Activated naive CD8-positive, alpha-beta T cell (primary cell): ENCODE measurements around the gene NPB.
A peak's percentile ranks its signal among the peaks of the same experiment; 100 is the strongest.

Experiments
- H3K27ac Mint-ChIP-seq: one replicate; pipeline ENCODE4 v1.8.0; 2021; ENCODE audit warnings: mixed read lengths
- H3K27me3 Mint-ChIP-seq: one replicate; pipeline ENCODE4 v1.8.0; 2021; ENCODE audit warnings: mixed read lengths
- H3K36me3 Mint-ChIP-seq: one replicate; pipeline ENCODE4 v1.8.0; 2021; ENCODE audit warnings: mixed read lengths
- H3K4me1 Mint-ChIP-seq: one replicate; pipeline ENCODE4 v1.8.0; 2021; ENCODE audit warnings: low read depth, mixed read lengths
- H3K4me3 Mint-ChIP-seq: one replicate; pipeline ENCODE4 v1.8.0; 2021; ENCODE audit warnings: mild to moderate bottlenecking, mixed read lengths
- H3K9me3 Mint-ChIP-seq: one replicate; pipeline ENCODE4 v1.8.0; 2021; ENCODE audit warnings: low read depth, mixed read lengths

NPB gene

DNA sequence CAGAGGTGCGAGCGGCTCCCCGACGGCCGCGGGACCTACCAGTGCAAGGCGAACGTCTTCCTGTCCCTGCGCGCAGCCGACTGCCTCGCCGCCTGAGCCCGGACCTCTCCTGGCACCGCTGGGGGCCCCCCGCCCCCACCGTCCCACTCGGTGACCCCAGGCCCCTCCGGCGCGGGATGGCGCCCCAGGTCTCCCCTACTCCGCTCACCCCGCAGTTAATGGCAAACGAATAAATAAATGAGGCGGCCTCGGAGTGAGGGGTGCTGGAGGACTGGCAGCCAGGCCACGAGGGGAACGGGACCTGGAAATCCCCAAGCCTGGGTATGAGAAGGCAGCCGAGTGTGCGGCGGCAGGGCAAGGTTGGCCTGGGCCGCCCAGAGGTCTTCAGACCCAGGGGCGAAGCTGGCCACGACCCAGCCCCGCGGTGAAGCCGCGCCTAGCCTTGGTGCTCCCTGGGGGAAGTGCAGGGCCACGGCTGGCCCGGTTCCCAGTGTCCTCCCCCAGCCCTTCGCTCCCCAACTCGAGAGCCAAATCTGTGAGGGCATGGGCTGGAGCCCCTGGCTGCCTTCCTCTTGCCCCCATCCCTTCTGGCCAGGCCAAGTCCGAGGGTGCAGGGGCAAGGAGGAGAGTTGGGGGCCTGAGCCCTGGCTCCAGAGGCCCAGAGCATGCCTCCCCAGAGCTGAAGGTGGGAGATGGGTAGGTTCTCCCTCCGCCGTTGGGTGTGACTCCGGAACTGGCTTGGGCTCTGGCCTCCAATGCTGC lies 796 bp downstream of the NPB start:
- peaks cover 5% of the 10 kb centered on the region for H3K27me3 Mint-ChIP-seq
- H3K4me3 Mint-ChIP-seq: no peak overlapping the region
- H3K9me3 Mint-ChIP-seq: no peaks in the 10 kb centered on the region
- H3K27ac Mint-ChIP-seq: no peak overlapping the region
- peaks cover 7% of the 10 kb centered on the region for H3K4me1 Mint-ChIP-seq
- peaks cover 8% of the 10 kb centered on the region for H3K36me3 Mint-ChIP-seq

DNA sequence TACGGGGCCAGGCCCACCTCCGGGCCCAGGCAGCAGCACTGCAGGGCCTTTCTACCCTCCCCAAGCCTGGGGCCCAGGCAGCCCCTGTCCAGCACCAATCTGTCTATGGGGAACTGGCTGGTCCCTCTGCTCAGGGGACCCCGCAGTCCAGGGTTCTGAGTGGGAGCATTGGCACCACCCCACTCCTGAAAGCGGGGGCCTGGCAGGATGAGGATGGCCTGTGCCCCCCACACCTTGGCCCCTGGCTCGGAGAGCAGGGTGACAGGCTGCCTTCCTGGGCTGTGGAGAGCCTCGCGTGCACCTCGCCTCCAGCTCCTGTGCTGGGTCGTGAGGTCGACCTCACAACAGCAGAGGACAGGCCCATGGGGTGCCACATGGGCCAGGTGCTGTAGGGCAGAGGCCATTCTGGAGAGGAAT lies 1.4 kb downstream of the NPB start:
- Mint-ChIP-seq H3K36me3 (peaks cover 8% of the 10 kb centered on the region), H3K27ac (no peak overlapping the region), H3K4me1 (peaks cover 7% of the 10 kb centered on the region), H3K9me3 (no peaks in the 10 kb centered on the region), H3K27me3 (peaks cover 5% of the 10 kb centered on the region), H3K4me3 (no peak overlapping the region)

DNA sequence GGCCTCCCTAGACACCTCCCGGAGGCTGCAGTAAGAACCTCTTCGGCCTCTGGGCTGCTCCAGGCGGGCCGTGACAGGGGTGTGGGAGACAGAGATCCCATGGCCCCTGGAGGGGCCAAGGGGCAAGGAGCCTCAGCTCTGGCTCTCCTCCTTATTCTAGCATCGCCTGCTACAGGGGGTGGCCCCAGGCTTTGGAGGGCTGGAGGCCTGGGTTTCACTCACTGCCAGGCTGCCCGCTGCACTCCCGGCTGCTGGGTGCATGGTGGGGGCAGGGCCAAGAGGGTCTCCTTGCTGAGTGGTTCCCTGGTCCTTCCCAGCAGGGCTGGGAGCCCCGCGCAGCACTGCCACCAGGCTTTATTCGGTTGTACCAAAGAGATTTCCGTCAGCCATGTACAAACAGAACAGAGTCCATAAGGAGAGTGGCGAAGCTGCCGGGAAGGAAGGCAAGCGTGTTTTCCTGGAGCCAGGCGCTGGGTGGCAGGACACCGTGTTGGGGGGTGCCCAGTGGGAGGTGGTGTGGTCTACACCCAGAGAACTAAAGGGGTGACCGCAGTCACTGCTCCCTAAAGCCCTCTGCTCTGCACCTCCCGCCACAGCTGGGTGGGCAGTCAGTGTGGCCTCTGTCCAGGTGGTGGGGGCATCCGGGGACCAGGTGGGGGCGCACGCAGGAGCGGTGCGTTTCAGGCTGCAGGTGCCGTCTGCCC lies 2.0 kb downstream of the NPB start:
- H3K36me3 Mint-ChIP-seq: peaks cover 8% of the 10 kb centered on the region
- no peaks in the 10 kb centered on the region for H3K9me3 Mint-ChIP-seq
- no peak overlapping the region for H3K27ac Mint-ChIP-seq
- H3K27me3 Mint-ChIP-seq: peaks cover 5% of the 10 kb centered on the region
- H3K4me1 Mint-ChIP-seq: peaks cover 7% of the 10 kb centered on the region
- no peak overlapping the region for H3K4me3 Mint-ChIP-seq

DNA sequence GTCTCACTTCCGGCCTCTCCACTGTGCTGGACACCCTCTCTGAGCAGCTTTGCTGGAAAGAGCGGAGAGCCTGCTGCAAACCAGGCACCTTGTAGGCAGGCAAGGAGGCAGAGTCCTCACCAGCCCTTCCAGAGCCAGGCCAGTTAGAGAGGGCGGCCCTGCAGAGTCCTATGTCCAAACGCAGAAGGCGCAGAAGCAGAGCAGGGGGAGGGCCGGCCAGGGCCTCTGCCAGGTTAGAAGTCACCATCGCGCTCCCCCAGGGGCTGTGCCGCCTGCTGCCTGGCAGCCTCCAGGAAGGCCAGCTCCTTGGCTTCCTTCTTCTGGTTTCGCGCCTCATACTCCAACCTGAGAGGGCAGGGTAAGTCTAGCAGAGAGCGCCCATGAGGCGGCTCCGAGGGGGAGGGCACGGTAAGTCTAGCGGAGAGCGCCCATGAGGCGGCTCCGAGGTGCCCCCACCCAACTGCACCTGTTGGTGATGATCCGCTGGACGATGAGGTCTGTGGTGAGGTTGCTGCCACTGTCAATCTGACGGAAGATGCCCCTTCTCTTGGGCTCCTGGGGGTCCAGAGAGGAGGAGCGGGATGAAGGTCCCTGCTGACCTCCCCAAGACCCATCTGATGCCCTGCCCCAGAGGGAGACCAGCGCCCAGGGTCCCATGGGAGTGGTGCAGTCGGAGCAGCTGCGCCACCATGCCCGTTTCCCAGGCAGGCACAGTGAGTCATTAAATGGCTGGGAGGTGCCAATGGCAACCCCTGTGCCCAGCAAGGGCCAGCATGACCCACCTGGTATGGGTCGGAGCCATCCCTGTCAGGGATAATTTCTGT lies 2.8 kb downstream of the NPB start:
- no peak overlapping the region for H3K27ac Mint-ChIP-seq
- H3K4me1 Mint-ChIP-seq: peaks cover 9% of the 10 kb centered on the region
- no peak overlapping the region for H3K4me3 Mint-ChIP-seq
- H3K27me3 Mint-ChIP-seq: peaks cover 5% of the 10 kb centered on the region
- peaks cover 8% of the 10 kb centered on the region for H3K36me3 Mint-ChIP-seq
- H3K9me3 Mint-ChIP-seq: no peaks in the 10 kb centered on the region

DNA sequence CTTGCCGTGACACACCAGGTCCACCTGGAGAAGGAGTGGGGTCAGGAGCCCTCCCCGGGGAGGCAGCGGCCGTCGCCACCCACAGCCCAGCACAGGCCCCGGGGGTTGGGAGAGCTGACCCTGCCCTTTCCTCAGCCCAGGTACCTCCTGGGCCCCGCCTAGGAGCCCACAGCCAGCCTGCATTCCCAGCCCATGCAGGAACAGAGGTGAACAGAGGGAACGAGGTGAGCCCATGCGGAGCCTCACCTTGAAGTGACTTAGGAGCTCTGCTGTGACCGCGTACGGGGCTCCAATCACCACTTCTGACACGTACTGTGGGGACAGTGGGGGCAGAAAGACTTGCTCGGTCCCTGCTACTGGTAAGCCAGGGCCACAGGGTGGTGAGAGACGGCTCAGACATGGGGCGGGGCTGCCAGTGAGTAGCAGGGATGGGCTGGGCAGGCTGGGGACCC lies 3.4 kb downstream of the NPB start:
- Mint-ChIP-seq H3K4me3 (no peak overlapping the region), H3K9me3 (no peaks in the 10 kb centered on the region), H3K36me3 (peaks cover 5% of the 10 kb centered on the region), H3K27me3 (peaks cover 5% of the 10 kb centered on the region), H3K4me1 (peaks cover 13% of the 10 kb centered on the region), H3K27ac (no peak overlapping the region)

DNA sequence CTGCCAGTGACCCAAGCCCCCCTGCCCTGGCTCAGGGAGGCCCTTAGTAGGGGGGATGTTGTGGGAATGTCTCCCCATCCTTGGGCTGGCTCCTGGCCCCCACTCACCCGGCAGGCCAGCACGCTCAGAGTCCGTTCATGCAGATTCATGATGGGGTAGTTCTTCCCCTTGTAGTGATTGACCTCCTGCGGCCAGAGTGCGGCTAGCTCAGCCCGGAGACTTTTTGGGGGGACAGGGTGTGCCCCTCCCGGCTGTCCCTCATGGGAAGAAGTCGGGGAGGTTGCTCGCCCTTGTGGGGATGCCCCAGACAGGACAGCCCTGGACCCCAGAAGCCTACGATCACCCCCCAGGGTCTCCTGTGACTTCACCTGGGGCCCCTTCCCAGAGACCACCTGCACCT lies 4.0 kb downstream of the NPB start:
- H3K27ac Mint-ChIP-seq: no peak overlapping the region
- peaks cover 12% of the 10 kb centered on the region for H3K4me1 Mint-ChIP-seq
- H3K9me3 Mint-ChIP-seq: no peaks in the 10 kb centered on the region
- no peak overlapping the region for H3K4me3 Mint-ChIP-seq
- peaks cover 3% of the 10 kb centered on the region for H3K36me3 Mint-ChIP-seq
- H3K27me3 Mint-ChIP-seq: peaks cover 3% of the 10 kb centered on the region

DNA sequence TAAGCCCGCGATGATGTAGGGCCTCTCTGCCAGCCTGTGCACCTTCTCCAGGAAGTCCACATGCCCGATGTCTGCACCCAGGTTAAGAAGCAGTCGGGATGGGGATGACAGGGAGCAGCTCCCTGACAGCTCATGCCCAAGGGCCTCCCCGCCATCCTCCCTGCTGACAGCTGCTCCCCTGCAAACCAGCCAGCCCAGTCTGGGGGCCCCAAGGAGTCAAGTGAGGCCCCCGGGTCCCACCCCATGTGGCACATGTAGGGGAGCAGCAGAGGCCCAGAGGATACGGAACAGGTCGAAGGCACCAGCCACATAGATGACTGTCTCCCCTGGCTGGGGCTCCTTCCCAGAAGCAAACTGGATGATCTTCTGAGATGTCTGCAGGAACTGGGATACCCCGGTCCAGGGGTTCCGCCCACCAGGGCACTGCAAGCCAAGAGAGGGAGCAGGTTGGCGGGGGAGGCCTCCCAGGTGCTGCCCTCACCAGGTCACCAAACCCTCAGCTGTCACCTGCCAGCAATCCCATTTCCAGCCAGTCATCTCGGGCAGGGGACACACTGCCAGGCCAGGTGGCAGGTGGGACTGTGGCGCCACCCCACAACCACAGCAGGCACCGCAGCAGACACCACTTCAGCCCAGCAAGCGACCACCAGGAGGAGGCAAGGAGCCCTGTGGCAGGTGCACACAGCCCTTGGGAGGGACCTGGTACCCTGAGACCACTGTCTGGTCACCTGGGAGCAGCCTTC lies 4.6 kb downstream of the NPB start:
- Mint-ChIP-seq H3K27ac (no peak overlapping the region), H3K9me3 (no peaks in the 10 kb centered on the region), H3K4me3 (no peak overlapping the region), H3K4me1 (peaks cover 7% of the 10 kb centered on the region), H3K27me3 (no peaks in the 10 kb centered on the region), H3K36me3 (no peaks in the 10 kb centered on the region)

DNA sequence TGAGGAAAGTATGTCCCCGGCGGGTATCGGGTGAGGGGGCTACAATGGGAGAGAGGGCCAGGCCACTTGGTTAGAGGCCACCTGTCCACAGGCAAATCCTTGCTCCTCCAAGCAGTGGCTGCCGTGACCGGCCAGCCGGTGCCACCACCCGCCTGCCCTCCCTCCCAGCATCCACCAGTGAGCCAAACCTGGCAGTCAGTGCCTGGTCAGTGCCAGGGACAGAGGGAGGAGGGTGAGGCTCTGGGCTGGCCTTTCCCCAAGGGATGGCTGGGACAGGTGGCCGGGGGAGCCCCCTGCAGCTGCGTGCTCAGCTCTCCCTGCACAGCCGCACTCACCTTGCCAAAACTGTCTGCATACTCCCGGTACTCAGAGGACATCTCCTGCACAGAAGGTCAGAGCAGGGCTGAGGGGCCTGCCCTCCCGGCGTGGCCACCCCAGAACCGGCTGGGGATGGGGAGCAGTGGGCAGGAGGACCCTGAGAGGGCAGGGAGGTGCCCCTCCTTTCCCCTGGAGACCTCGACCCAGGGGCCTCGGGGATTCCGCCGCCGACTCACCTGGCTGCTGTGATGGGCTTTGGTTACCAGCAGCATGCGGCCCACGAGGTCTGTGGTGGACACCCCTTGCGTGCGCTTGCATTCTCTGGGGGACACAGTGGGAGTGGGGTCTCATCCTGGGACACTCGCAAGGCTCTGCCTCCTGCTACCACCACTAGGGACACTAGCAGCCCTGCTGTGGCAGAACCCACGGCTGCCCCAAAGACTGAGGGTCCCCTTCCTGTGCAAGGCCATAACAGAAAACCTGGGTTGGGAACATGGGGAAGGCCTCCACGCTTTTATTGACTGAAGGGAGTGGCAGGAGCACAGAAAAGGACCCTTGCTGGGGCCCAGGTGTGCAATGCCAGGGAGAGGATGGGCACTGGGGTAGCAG lies 5.4 kb downstream of the NPB start:
- H3K36me3 Mint-ChIP-seq: no peaks in the 10 kb centered on the region

DNA sequence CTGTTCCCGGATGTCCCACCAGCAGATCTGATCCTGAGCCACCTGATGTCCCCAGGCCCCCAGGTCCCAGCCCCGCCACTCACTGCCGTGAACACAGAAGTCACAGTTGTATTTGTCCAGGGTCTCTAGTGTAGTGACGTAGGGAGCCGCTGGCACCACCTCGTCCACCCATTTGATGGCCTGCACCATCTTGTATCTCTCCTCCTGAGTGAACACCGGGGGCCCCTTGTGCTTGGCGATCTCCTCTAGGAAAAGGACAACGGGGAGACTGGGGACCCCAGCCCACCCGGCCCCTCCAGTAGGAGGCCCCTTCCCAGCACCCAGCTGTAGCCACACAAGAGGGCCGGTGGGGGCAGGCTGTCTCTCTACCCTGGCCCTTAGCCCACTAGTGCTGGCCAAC lies 6.8 kb downstream of the NPB start:
- Mint-ChIP-seq H3K27me3 (no peaks in the 10 kb centered on the region), H3K9me3 (no peaks in the 10 kb centered on the region), H3K4me3 (no peak overlapping the region), H3K27ac (no peak overlapping the region), H3K36me3 (peaks cover 4% of the 10 kb centered on the region), H3K4me1 (peaks cover 7% of the 10 kb centered on the region)

More for the DNA sequence above, 5.4 kb downstream of the NPB start:
- H3K27ac Mint-ChIP-seq: no peak overlapping the region
- H3K27me3 Mint-ChIP-seq: no peaks in the 10 kb centered on the region
- peaks cover 7% of the 10 kb centered on the region for H3K4me1 Mint-ChIP-seq
- no peaks in the 10 kb centered on the region for H3K9me3 Mint-ChIP-seq
- H3K4me3 Mint-ChIP-seq: no peak overlapping the region

DNA sequence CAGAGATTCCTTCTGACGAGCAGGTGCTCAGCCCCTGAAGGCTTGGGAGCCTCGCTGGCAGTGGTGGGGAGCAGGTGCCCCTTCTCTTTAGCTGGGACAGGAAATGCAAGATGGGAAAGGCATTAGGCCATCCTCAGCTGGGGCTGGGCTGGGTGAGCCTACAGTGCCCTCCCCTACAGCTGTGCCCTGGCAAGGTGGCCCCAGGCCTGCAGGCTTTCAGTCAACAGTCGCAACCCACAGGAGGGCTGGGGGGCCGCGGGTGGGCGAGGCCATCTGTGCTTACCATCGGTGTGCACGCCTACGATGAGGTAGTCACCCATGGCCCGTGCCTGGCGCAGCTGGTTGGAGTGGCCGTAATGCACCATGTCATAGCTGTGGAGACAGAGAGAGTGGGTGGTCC lies 7.2 kb downstream of the NPB start:
- no peaks in the 10 kb centered on the region for H3K9me3 Mint-ChIP-seq
- H3K4me3 Mint-ChIP-seq: peak overlapping the region; percentile 86
- H3K4me1 Mint-ChIP-seq: peaks cover 7% of the 10 kb centered on the region
- no peaks in the 10 kb centered on the region for H3K27me3 Mint-ChIP-seq
- H3K27ac Mint-ChIP-seq: no peak overlapping the region
- H3K36me3 Mint-ChIP-seq: peaks cover 4% of the 10 kb centered on the region

DNA sequence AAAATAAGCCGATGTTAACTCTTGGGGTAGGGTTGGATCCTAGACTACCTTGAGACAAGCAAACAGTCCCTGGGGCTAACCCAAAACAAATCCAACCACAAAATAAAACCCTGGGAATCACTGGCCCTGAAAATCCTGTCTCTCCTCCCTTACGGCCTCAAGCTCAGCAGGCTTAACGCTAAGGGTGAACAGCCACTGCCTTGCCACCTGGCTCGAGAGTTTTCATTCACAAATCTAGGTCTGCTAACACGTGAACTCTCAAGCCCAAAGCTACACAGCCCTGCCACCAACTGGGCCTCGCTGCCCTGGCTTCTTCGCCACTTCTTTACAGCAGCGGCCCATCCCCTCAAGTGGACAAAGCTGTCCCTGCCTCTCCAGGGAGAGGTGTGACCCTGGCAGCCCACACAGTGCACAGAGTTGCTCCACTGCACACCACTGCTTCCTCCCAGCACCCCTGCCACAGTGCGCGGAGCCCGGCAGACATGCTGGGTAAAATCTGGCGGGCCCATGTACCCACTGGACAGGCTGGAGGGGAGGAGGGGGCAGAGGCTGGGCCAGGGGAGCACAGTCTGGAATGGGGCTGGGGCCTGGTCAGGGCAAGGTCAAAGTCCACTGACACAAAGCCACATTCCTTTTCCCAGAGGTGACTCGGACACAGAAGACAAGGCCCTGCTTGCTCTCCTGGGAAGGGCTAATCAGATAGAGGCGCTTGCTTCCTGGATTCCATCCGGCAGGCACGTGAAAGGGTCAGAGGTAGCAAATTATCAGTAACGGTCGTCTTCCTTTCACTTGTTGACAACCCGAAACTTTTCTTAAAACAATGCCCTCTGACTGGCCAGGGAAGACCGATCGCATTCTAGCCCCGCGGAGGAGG lies 8.2 kb downstream of the NPB start:
- H3K27ac Mint-ChIP-seq: no peak overlapping the region
- H3K4me1 Mint-ChIP-seq: peaks cover 7% of the 10 kb centered on the region
- H3K36me3 Mint-ChIP-seq: peaks cover 4% of the 10 kb centered on the region
- H3K27me3 Mint-ChIP-seq: no peaks in the 10 kb centered on the region
- no peaks in the 10 kb centered on the region for H3K9me3 Mint-ChIP-seq
- peak overlapping the region; percentile 86 for H3K4me3 Mint-ChIP-seq

DNA sequence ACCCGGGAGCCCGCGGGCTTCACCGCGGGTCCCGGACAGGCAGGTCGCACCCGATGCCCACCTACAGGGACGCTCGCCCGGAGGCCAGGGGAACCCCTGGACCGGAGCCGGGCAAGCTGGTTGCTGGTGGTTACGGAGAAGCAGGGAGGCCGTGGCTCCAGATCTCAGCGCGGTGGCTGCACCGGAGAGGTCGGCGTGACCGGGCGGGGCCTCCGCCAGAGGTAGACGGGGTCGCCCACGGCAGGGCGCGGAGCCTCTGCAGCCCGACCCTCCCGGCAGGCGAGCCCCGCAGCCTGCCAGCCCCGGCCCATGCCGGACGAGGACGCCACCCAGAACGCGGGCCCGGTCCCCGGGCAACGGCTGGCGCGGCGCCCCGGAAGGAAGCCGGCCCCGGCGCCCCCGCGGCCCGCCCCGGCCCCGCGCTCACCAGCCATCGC lies 8.8 kb downstream of the NPB start:
- H3K36me3 Mint-ChIP-seq: peaks cover 4% of the 10 kb centered on the region
- H3K4me3 Mint-ChIP-seq: peak overlapping the region; percentile 86
- no peaks in the 10 kb centered on the region for H3K9me3 Mint-ChIP-seq
- H3K27me3 Mint-ChIP-seq: no peaks in the 10 kb centered on the region
- H3K4me1 Mint-ChIP-seq: peaks cover 9% of the 10 kb centered on the region
- no peak overlapping the region for H3K27ac Mint-ChIP-seq
